Caki2 (cell line): ENCODE data around the gene FRMD5. TPM values are rescaled to one million over a fixed set of nuclear protein-coding genes. Genes with fewer than 3 reads are reported as not detected.

Experiments
- DNase-seq: peaks from one replicate; pipeline ENCODE4 v3.0.0-alpha.2; 2015; ENCODE audit warnings: low read depth
- in situ Hi-C: cut with HindIII; loops from 2 replicates; pipeline ENCODE4 v1.10.0; 2016; ENCODE audit warnings: low sequenced_read_pairs, low pct_unique_long_range_greater_than_20kb, mixed read lengths
- total RNA-seq: library from RNA; depleted of rRNA; stranded (reverse); fragments of >200 nt; shearing (Covaris generic); gene quantifications from 2 replicates; pipeline ENCODE4 v1.2.3, GENCODE V29; 2014; ENCODE audit warnings: low replicate concordance

The FRMD5 gene
- total RNA-seq, 1 experiment from 2014 or later: 0.51 TPM

- no peak for DNase-seq
Measured at GRCh38 chr15:43957724-43958123, 237.3 kb downstream of the FRMD5 start.

GRCh38 chr15:43955140-43955539, 239.9 kb downstream of the FRMD5 start:
- DNase-seq: no peak

More at GRCh38 chr15:43957724-43958123, 237.3 kb downstream of the FRMD5 start:
- in situ Hi-C loops: no loop called here

GRCh38 chr15:43954181-43954621, 240.9 kb downstream of the FRMD5 start:
- DNase-seq: no peak
- in situ Hi-C loops: no loop called here

More at GRCh38 chr15:43955140-43955539, 239.9 kb downstream of the FRMD5 start:
- in situ Hi-C loops: no loop called here

- in situ Hi-C loops: no loop called here
- no peak for DNase-seq
Measured at GRCh38 chr15:43953402-43953801, 241.7 kb downstream of the FRMD5 start.

GRCh38 chr15:43950531-43950930, 244.5 kb downstream of the FRMD5 start:
- in situ Hi-C loops: no loop called here
- DNase-seq: no peak

GRCh38 chr15:43948691-43949325, 246.3 kb downstream of the FRMD5 start:
- in situ Hi-C loops: no loop called here
- no peak for DNase-seq

- DNase-seq: no peak
- in situ Hi-C loops: no loop called here
Measured at GRCh38 chr15:43943511-43943910, 251.6 kb downstream of the FRMD5 start.

- in situ Hi-C loops: no loop called here
Measured at GRCh38 chr15:43942194-43942593, 252.9 kb downstream of the FRMD5 start.

GRCh38 chr15:43941555-43941954, 253.5 kb downstream of the FRMD5 start:
- DNase-seq: no peak
- in situ Hi-C loops: no loop called here

More at GRCh38 chr15:43942194-43942593, 252.9 kb downstream of the FRMD5 start:
- DNase-seq: no peak

GRCh38 chr15:43941071-43941470, 254.0 kb downstream of the FRMD5 start:
- in situ Hi-C loops: no loop called here

GRCh38 chr15:43939070-43939469, 256.0 kb downstream of the FRMD5 start:
- in situ Hi-C loops: no loop called here
- DNase-seq: no peak

More at GRCh38 chr15:43941071-43941470, 254.0 kb downstream of the FRMD5 start:
- DNase-seq: no peak

- in situ Hi-C loops: no loop called here
- no peak for DNase-seq
Measured at GRCh38 chr15:43934480-43934879, 260.6 kb downstream of the FRMD5 start.

- in situ Hi-C loops: no loop called here
- no peak for DNase-seq
Measured at GRCh38 chr15:43932907-43933306, 262.2 kb downstream of the FRMD5 start.

GRCh38 chr15:43931790-43932435, 263.2 kb downstream of the FRMD5 start:
- DNase-seq: no peak
- in situ Hi-C loops: no loop called here

- DNase-seq: no peak
- in situ Hi-C loops: no loop called here
Measured at GRCh38 chr15:43931119-43931518, 264.0 kb downstream of the FRMD5 start.

GRCh38 chr15:43930556-43930955, 264.5 kb downstream of the FRMD5 start:
- no peak for DNase-seq
- in situ Hi-C loops: no loop called here

GRCh38 chr15:43930079-43930478, 265.0 kb downstream of the FRMD5 start:
- no peak for DNase-seq
- in situ Hi-C loops: no loop called here

- DNase-seq: no peak
- in situ Hi-C loops: no loop called here
Measured at GRCh38 chr15:43928152-43928551, 266.9 kb downstream of the FRMD5 start.

GRCh38 chr15:43927203-43927602, 267.9 kb downstream of the FRMD5 start:
- in situ Hi-C loops: no loop called here
- no peak for DNase-seq

GRCh38 chr15:43923553-43923952, 271.5 kb downstream of the FRMD5 start:
- in situ Hi-C loops: no loop called here
- DNase-seq: no peak
